ENCODE data around the gene PRR5.

PRR5 gene

GRCh38 chr22:44719586-44720368, 17.8 kb downstream of the PRR5 start:
- DNase-seq: no peak

DNA sequence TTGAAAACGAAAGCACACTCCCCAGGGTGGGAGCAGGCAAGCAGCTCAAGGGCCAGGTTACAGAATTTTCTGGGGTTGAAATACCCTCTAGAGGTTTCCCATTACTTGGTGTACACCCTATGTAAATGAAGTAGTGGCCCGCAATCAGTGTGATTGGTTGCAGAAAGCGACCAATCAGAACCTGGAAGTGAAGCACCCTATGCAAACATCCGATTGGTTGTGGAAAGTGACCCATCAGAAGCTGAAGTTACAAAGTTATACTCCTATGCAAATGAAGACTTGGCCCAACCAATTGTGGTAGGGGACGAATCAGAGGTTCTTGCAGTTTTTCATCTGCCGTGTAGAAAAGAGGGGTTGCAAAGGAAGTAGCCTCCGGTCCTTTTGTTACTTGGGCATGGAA, 19.2 kb downstream of the PRR5 start:
- no peak for DNase-seq

DNA sequence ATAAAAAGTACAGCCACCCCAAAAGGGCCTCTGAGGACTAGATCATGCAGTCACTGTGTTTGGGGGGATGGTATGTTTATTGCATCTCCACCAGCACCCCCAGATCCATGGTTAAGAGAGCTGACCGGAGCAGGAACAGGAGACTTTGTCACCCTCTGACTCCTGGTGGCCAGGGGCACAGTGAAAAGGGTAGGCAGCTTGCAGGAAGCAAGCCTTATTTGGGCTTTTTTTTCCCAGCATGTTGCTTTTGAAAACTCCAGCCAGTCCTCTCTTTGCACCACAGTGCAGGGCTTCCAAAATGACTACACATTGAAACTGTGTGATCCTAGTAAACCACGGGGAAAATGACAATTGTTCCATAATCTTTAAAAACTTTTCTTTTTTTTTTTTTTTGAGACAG, 20.6 kb downstream of the PRR5 start:
- no peak for DNase-seq

- DNase-seq: no peak
Observed at GRCh38 chr22:44723801-44724200, 21.8 kb downstream of the PRR5 start.

GRCh38 chr22:44724416-44724815, 22.4 kb downstream of the PRR5 start:
- no peak for DNase-seq

DNA sequence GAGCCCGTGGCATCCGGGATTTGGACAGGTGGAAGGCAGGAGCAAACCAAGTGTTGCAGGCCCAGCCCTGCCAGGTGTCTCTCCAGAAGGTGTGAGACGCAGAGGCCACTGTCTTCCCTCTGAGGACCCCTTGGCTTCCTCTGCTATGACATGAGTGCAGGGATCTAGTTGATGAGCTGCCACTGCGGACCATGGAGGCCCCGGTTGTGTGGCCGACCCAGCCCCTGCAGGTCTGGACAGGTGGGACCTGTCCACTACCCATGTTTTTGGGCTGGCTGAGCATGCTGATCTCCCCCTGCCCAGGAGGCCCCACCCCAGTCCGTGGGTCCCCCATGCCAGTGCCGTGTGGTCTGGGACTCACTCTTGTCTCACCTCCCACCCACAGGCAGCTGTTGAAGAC, 22.9 kb downstream of the PRR5 start:
- DNase-seq: no peak

DNA sequence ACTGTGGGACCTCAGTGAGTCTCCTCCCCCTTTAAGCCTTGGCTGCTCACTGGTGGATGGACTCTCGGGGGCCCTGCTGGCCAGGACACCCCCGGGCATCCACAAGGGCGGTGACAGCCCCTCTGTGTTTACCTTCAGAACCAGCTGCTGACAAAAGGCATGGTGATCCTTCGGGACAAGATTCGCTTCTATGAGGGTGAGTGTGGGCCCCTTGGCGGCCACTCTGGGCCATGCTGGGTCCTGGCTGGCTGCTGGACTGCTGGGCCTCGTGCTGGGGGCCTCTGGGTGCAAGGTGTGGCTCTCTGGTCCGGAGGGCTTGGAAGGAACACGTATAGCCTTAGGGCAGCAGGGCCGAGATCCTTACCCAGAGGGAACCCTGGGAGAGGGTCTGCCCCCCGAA, 24.4 kb downstream of the PRR5 start:
- DNase-seq: no peak

DNA sequence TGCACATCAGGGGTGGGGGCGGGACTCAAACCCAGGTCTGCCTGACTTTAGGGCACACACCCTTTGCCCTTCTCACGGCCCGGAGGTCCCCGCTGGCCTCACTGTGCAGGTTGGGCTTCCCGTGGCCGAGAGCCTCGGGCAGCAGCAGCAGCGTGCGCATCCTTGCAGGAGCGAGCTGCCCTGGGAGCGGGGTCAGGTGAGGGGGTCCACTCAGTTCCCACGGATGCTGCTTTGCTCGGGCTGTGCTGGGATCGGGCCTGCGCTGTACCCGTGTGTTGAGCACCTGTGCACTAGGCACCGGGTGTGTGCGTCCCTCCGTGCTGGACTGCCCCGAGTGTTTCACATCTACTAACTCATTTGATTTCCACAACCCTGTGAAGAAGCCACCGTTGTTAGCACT, 25.1 kb downstream of the PRR5 start:
- DNase-seq: no peak

GRCh38 chr22:44727709-44728108, 25.7 kb downstream of the PRR5 start:
- no peak for DNase-seq

DNA sequence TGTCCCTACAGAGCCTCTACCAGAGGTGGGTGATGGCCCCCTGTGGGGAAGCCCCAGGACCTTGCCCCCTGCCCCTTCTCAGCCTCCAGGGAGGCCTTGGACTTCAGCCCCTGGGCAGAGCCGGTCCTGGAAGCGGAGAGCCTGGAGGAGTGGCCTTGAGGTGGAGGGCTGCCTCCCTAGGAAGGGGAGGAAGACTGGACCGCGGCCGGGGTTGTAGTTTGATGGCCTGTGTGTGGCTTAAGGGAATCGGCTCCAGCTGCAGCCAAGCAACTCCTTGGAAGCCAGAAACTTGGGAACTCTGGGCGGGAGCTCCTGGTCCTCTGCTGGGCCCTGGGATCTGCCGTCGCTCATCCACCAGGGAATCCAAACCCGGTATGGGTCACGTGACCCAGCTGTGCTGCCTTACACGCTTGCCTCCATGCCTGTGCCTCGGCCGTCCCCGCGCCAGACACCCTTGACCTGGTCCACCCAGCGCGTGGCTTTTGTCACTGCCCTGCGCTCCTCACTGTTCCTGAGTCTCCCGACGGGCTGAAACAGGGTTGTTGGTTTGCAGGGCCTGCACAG, 26.8 kb downstream of the PRR5 start:
- no peak for DNase-seq

- DNase-seq: no peak
Observed at GRCh38 chr22:44729391-44730021, 27.5 kb downstream of the PRR5 start.

- no peak for DNase-seq
Observed at GRCh38 chr22:44730022-44730393, 28.0 kb downstream of the PRR5 start.

GRCh38 chr22:44730490-44731356, 28.7 kb downstream of the PRR5 start:
- DNase-seq: no peak

DNA sequence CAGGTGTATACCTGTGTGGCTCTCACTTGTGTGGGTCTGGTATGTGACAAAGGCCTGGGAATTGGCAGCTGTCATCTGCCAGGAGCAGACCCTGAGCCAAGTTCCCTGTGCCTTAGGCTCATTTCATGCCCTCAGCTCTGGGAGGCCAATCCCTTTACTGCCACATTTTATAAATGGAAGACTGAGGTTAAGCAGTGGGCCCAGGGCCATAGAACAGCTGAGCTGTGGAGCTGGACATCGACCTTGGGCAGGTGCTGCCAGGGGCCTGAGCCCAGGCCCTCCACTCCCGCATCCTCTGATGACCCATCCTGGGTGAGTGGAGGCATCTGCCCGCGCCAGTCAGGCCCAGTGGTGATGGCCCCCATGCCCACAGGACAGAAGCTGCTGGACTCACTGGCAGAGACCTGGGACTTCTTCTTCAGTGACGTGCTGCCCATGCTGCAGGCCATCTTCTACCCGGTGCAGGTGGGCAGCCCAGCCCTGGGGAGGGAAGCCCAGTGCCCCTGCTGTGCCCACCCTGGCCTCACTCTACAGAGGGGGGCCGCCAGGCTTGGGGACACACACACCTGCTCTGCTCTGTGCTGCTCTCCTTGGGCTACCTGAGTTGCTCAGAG, 29.5 kb downstream of the PRR5 start:
- DNase-seq: no peak

- no peak for DNase-seq
Observed at GRCh38 chr22:44732017-44732561, 30.1 kb downstream of the PRR5 start.

GRCh38 chr22:44732661-44733060, 30.7 kb downstream of the PRR5 start:
- DNase-seq: no peak

DNA sequence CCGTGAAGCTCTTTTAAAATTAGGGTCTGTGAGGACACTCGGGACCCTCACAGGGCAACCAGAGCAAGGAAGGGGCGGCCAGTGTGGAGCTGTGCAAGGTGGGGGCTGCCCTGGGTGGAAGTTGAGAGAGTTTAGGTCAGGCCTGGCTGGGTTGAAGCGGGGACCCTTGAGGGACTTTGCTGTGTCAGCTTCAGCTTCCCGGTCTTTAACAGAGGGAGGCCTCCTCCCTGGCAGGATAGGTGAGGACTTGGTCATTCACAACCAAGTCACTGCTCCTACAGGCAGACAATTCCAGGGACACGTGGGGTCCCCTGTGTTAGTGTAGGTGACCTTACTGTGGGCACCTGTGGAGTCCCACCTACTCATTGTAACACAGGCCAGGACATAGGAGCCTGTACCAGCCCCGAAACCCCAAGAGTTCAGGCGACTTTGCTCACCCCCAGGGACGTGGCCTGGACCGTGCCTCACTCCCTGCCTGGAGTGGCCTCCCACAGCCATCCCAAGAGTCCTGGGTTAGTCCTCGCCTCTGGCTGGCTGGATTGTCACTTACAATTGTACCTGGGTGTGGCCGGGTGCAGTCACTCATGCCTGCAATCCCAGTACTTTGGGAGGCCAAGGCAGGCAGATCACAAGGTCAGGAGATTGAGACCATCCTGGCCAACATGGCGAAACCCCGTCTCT, 31.6 kb downstream of the PRR5 start:
- DNase-seq: no peak

DNA sequence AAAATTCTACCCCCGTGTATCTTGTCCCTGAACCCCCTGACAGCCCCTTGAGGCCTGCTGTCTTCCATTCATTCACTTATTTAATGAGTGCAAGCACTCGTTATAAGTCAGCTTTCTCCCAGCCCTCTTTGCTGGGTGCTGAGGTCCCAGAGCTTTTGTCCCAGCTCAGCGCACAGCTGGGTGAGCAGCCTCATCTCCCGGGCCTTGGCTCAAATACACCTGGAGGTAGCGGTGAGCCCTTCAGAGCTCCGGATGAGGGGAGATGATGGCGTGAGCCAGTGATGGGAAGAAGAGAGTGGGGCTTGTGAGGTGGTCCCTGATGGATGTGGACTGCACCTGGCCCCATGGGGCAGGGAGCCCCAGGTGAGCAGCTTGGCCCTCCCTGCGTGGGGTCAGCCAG, 32.3 kb downstream of the PRR5 start:
- DNase-seq: no peak

- DNase-seq: no peak
Observed at GRCh38 chr22:44734801-44735517, 33.0 kb downstream of the PRR5 start.

DNA sequence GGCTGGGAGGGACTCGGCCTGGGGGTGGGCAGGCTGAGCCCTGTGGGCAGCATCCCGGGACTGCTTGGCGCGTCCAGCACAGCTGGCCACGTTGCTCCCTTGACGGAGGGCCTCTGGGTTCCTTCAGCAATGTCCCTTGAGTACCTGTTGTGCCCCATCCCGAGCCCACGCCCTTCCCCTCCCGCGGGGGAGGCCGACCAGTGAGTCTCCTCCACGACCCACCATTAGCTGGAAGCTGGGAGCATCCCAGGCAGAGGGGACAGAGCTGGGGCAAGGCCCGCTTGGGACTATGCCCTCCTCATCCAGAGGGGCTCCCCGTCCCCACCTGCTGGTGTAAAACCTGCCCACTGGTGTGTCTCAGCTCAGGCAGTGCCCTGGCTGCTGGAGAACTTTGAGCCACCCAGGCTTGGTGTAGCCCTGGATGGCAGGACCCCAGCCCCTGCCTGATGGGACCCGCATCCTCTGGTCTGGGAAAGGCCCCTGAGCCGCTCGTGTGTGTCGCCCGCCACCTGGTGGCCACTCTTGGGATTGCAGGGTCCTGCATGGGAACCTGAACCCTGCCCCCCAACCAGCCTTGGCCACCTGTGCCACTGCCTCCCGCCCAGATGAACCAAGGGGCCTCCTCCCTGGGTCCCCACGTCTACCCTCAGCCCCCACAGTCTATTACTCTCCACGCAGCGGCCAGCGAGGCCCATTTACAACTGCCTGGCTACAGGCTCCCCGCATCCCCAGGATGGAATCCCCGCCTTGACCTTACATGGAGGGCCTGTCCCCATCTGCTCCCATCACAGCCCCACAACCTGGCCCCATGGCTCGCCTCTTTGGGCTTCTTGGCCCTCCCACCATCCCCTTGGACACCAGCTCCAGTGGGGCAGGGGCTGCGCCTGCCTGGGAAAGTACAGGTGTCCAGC, 33.8 kb downstream of the PRR5 start:
- DNase-seq: no peak
